ENCODE data around the gene ZPR1.
"Not testable (repeated sequence)": the region's sequence is repeated elsewhere in the genome, so short reads cannot be mapped to it uniquely, and the experiment has no call there.

The ZPR1 gene

GRCh38 chr11:116792144-116792868, 4.5 kb upstream of the ZPR1 start:
- DNase-seq (ENCODE audit: low read depth): no peak

GRCh38 chr11:116791813-116792143, 4.0 kb upstream of the ZPR1 start, which contains the start of gene APOA5:
APOA5 (minus strand) TSS chr11:116791879; CDS start chr11:116791860, 19 bp downstream.
- no peak for DNase-seq (ENCODE audit: low read depth)

GRCh38 chr11:116791002-116791812, 3.4 kb upstream of the ZPR1 start:
- DNase-seq (ENCODE audit: low read depth): peak; percentile 56

- DNase-seq (ENCODE audit: low read depth): no peak
Measured at GRCh38 chr11:116790167-116791001, 2.6 kb upstream of the ZPR1 start.

- no peak for DNase-seq (ENCODE audit: low read depth)
Measured at GRCh38 chr11:116788975-116789374, 1.2 kb upstream of the ZPR1 start.

GRCh38 chr11:116788534-116788933, 711 bp upstream of the ZPR1 start:
- no peak for DNase-seq (ENCODE audit: low read depth)

GRCh38 chr11:116787436-116787785, 412 bp downstream of the ZPR1 start:
- DNase-seq (ENCODE audit: low read depth): no peak

- DNase-seq (ENCODE audit: low read depth): no peak
Measured at GRCh38 chr11:116786966-116787365, 857 bp downstream of the ZPR1 start.

- DNase-seq (ENCODE audit: low read depth): no peak
Measured at GRCh38 chr11:116786326-116786725, 1.5 kb downstream of the ZPR1 start.

GRCh38 chr11:116782728-116783127, 5.1 kb downstream of the ZPR1 start:
- no peak for DNase-seq (ENCODE audit: low read depth)

- no peak for DNase-seq (ENCODE audit: low read depth)
Measured at GRCh38 chr11:116778556-116778955, 9.3 kb downstream of the ZPR1 start.

GRCh38 chr11:116777056-116777455, 10.8 kb downstream of the ZPR1 start:
- no peak for DNase-seq (ENCODE audit: low read depth)

GRCh38 chr11:116776522-116776984, 11.3 kb downstream of the ZPR1 start:
- no peak for DNase-seq (ENCODE audit: low read depth)

- DNase-seq (ENCODE audit: low read depth): no peak
Measured at GRCh38 chr11:116775975-116776374, 11.8 kb downstream of the ZPR1 start.

- DNase-seq (ENCODE audit: low read depth): no peak
Measured at GRCh38 chr11:116774661-116775060, 13.2 kb downstream of the ZPR1 start.

GRCh38 chr11:116773203-116774097, 14.4 kb downstream of the ZPR1 start:
- DNase-seq (ENCODE audit: low read depth): no peak

- DNase-seq (ENCODE audit: low read depth): peak; percentile 92
Measured at GRCh38 chr11:116772443-116773202, 15.2 kb downstream of the ZPR1 start, which contains the start of gene BUD13. BUD13 (minus strand) TSS chr11:116772987; CDS start chr11:116772964, 23 bp downstream.

- DNase-seq (ENCODE audit: low read depth): no peak
Measured at GRCh38 chr11:116771935-116772334, 15.9 kb downstream of the ZPR1 start.

- DNase-seq (ENCODE audit: low read depth): no peak
Measured at GRCh38 chr11:116762132-116762531, 25.7 kb downstream of the ZPR1 start.

- DNase-seq (ENCODE audit: low read depth): not testable (repeated sequence)
Measured at GRCh38 chr11:116756044-116756443, 31.8 kb downstream of the ZPR1 start.
